ENCODE measurements around the gene COQ9. TPM values are rescaled to one million over a fixed set of nuclear protein-coding genes. Genes with fewer than 3 reads are reported as not detected.

COQ9 gene
- total RNA-seq, 2 donors from 2014 or later = 34.5 to 38.2 TPM

GRCh38 chr16:57471852-57472664 is 24.8 kb downstream of the COQ9 start:
- Histone ChIP-seq H3K9me3 (ENCODE audit: control insufficient read depth, low read length) (no peaks in the 10 kb centered on the region), H3K4me1 (ENCODE audit: control insufficient read depth, insufficient read depth, low read length) (peaks cover 13% of the 10 kb centered on the region), H3K27ac (ENCODE audit: low read depth, low read length) (peak overlapping the region; percentile 8), H3K9ac (ENCODE audit: extremely low read depth, low read length, poor library complexity, severe bottlenecking) (no peak overlapping the region), H3K27me3 (ENCODE audit: control insufficient read depth, insufficient read depth, low read length, poor library complexity, severe bottlenecking) (no peaks in the 10 kb centered on the region), H3K36me3 (ENCODE audit: control insufficient read depth, insufficient read depth, low read length) (peaks cover 59% of the 10 kb centered on the region), H3K4me3 (ENCODE audit: low read length) (no peak overlapping the region)
- whole genome bisulfite sequencing, 2 experiments (ENCODE audit: insufficient coverage in 1 of 2, insufficient read length in 1 of 2) = 30 to 55% methylated on average over 2 to 10 of the region's 10 CpGs
- Mint-ChIP-seq H3K36me3 (ENCODE audit: low read depth) (peaks cover 47% of the 10 kb centered on the region), H3K27ac (peak overlapping the region; percentile 89), H3K9me3 (no peaks in the 10 kb centered on the region), H3K27me3 (ENCODE audit: insufficient read depth) (no peaks in the 10 kb centered on the region), H3K4me1 (peaks cover 24% of the 10 kb centered on the region), H3K4me3 (no peak overlapping the region)
- peak; percentile 79 for DNase-seq
- TF ChIP-seq CTCF (conservative IDR thresholded peaks at IDR 0.05) = no peak

GRCh38 chr16:57472665-57473060 is 25.4 kb downstream of the COQ9 start:
- Histone ChIP-seq H3K36me3 (ENCODE audit: control insufficient read depth, insufficient read depth, low read length) (peaks cover 53% of the 10 kb centered on the region), H3K4me3 (ENCODE audit: low read length) (no peak overlapping the region), H3K27me3 (ENCODE audit: control insufficient read depth, insufficient read depth, low read length, poor library complexity, severe bottlenecking) (no peaks in the 10 kb centered on the region), H3K9ac (ENCODE audit: extremely low read depth, low read length, poor library complexity, severe bottlenecking) (no peak overlapping the region), H3K4me1 (ENCODE audit: control insufficient read depth, insufficient read depth, low read length) (peaks cover 15% of the 10 kb centered on the region), H3K27ac (ENCODE audit: low read depth, low read length) (peak overlapping the region; percentile 8), H3K9me3 (ENCODE audit: control insufficient read depth, low read length) (no peaks in the 10 kb centered on the region)
- WGBS, 2 experiments (ENCODE audit: insufficient coverage in 1 of 2, insufficient read length in 1 of 2) = 66 to 71% methylated on average over 1 to 3 of the region's 4 CpGs
- H3K4me3 Mint-ChIP-seq = no peak overlapping the region
- peaks cover 27% of the 10 kb centered on the region for H3K4me1 Mint-ChIP-seq
- H3K27me3 Mint-ChIP-seq (ENCODE audit: insufficient read depth) = no peaks in the 10 kb centered on the region
- TF ChIP-seq CTCF (conservative IDR thresholded peaks at IDR 0.05) = peak; percentile 29
- H3K9me3 Mint-ChIP-seq = no peaks in the 10 kb centered on the region
- DNase-seq = peak; percentile 82
- peaks cover 41% of the 10 kb centered on the region for H3K36me3 Mint-ChIP-seq (ENCODE audit: low read depth)
- peak overlapping the region; percentile 89 for H3K27ac Mint-ChIP-seq

DNA sequence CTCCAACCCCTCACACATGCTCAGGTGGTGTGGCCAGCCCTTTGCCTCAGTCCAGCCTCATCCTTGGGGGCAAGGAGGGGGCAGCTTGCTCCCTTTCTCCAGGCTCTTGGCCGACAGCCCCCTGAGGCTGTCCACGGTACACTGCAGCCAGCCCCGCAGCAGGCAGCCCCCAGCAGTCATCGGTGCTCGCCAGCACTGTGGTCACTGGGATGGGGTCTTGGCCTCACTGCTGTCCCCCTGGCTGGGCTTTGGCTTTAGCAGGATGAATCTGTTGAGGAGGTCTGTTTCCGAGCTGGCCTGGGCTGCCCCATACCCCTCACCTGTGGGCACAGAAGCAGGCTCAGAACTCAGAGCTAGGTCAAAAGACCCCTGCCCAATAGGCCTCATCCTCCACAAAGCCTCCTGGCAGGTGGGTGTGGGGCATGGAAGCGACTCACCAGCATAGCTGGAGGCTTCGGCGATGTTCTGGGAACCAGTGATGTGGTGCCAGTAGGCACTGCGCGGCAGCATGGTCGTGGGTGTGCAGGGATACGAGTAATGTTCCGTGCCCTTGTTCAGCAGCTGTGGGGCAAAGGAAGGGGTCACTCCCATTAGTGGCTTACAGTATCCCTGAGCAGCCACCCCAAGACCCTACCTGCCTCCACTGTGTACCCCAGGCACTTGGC is 26.0 kb downstream of the COQ9 start:
- Mint-ChIP-seq H3K4me3 (no peak overlapping the region), H3K9me3 (no peaks in the 10 kb centered on the region), H3K27ac (no peak overlapping the region), H3K27me3 (ENCODE audit: insufficient read depth) (no peaks in the 10 kb centered on the region), H3K4me1 (peaks cover 27% of the 10 kb centered on the region), H3K36me3 (ENCODE audit: low read depth) (peaks cover 37% of the 10 kb centered on the region)
- no peaks in the 10 kb centered on the region for H3K27me3 ChIP-seq (ENCODE audit: control insufficient read depth, insufficient read depth, low read length, poor library complexity, severe bottlenecking)
- no peak for TF ChIP-seq CTCF (conservative IDR thresholded peaks at IDR 0.05)
- H3K4me3 ChIP-seq (ENCODE audit: low read length) = no peak overlapping the region
- peaks cover 46% of the 10 kb centered on the region for H3K36me3 ChIP-seq (ENCODE audit: control insufficient read depth, insufficient read depth, low read length)
- WGBS, 2 experiments (ENCODE audit: insufficient coverage in 1 of 2, insufficient read length in 1 of 2) = 95 to 96% methylated on average over 12 to 14 of the region's 14 CpGs
- no peak overlapping the region for H3K9ac ChIP-seq (ENCODE audit: extremely low read depth, low read length, poor library complexity, severe bottlenecking)
- H3K4me1 ChIP-seq (ENCODE audit: control insufficient read depth, insufficient read depth, low read length) = peaks cover 19% of the 10 kb centered on the region
- no peaks in the 10 kb centered on the region for H3K9me3 ChIP-seq (ENCODE audit: control insufficient read depth, low read length)
- H3K27ac ChIP-seq (ENCODE audit: low read depth, low read length) = no peak overlapping the region
- no peak for DNase-seq
